HepG2 (cell line): ENCODE data around the gene FXYD1. TPM values are rescaled to one million over a fixed set of nuclear protein-coding genes. Genes with fewer than 3 reads are reported as not detected.

Source experiments
- ATAC-seq: fragments of 200-7000 bp; cut with Tn5 transposase; 3 replicates; pipeline ENCODE4 v1.9.1; 2020; ENCODE audit warnings: mild to moderate bottlenecking, moderate library complexity
- BruUV-seq: library from RNA; stranded (reverse); fragments of 400-500 nt; replicated peaks from 2 replicates; lab custom pipeline; 2021; lab: Mats Ljungman, UMichigan
- CTCF ChIA-PET: fragments of 300-600 bp; formaldehyde crosslinking; extraction: SDS; loops from one replicate; lab custom pipeline; 2021; ENCODE audit warnings: low total read pairs, inconsistent platforms, low intra/inter-chr PET ratio; lab: Yijun Ruan, JAX
- POLR2A ChIA-PET: fragments of 350-600 bp; sonication (Branson Sonifier 250); formaldehyde crosslinking; loops from one replicate; lab custom pipeline; 2020; ENCODE audit warnings: antibody characterized with exemption, inconsistent platforms; lab: Yijun Ruan, JAX
- DNase-seq: peaks from one replicate; pipeline ENCODE4 v3.0.0-alpha.2; 2015; ENCODE audit warnings: low spot score
- FAIRE-seq: peaks from 3 replicates; lab custom pipeline; 2011; peaks lifted over from hg19 to GRCh38; lab: Jason Lieb, UNC
- H2AFZ ChIP-seq: one replicate; pipeline ENCODE4 v1.6.1; 2011; ENCODE audit warnings: low read length, inconsistent platforms
- H3K27ac ChIP-seq: fragments of 300-600 bp; 3 replicates; pipeline ENCODE4 v1.8.0; 2011; ENCODE audit warnings: mixed run types, mild to moderate bottlenecking, mixed read lengths, low read length, inconsistent platforms; ENCODE audit not compliant: insufficient read depth; ENCODE audit errors: extremely low read length
- H3K27me3 ChIP-seq, 2 experiments: fragments of 200-600 bp in 1 of 2; 2 replicates in 1 of 2; 3 replicates in 1 of 2; pipeline versions ENCODE4 v1.6.0 to v1.8.0; 2011; ENCODE audit warnings: low read length in 2 of 2, mild to moderate bottlenecking in 2 of 2, moderate library complexity in 2 of 2, inconsistent platforms in 1 of 2; ENCODE audit not compliant: insufficient read depth in 2 of 2, control insufficient read depth in 1 of 2
- H3K36me3 ChIP-seq, 2 experiments: fragments of 200-600 bp in 1 of 2; replicated peaks in 1 of 2; 2 replicates in 1 of 2; 3 replicates in 1 of 2; pipeline versions ENCODE4 v1.5.1 to v1.8.0; 2011; ENCODE audit warnings: low read length in 2 of 2, inconsistent platforms in 1 of 2; ENCODE audit not compliant: insufficient read depth in 2 of 2, control insufficient read depth in 1 of 2
- H3K4me1 ChIP-seq: 2 replicates; pipeline ENCODE4 v1.5.1; 2012; ENCODE audit warnings: low read length, inconsistent platforms; ENCODE audit not compliant: insufficient read depth
- H3K4me2 ChIP-seq: 2 replicates; pipeline ENCODE4 v1.6.0; 2011; ENCODE audit warnings: low read depth, low read length, inconsistent platforms
- H3K4me3 ChIP-seq, 3 experiments: fragments of 200-600 bp in 1 of 3; sonication (generic), shearing (Covaris generic) in 1 of 3; replicated peaks in 1 of 3; 2 replicates each; pipeline ENCODE4 v1.5.1; 2011 to 2016; ENCODE audit warnings: low read length in 3 of 3, inconsistent platforms in 2 of 3, low read depth in 2 of 3, mild to moderate bottlenecking in 2 of 3, control low read depth in 1 of 3, mixed read lengths in 1 of 3; ENCODE audit not compliant: insufficient read depth in 1 of 3
- H3K79me2 ChIP-seq: one replicate; pipeline ENCODE4 v1.6.1; 2011; ENCODE audit warnings: low read length, inconsistent platforms; ENCODE audit not compliant: insufficient read depth
- H3K9ac ChIP-seq: 2 replicates; pipeline ENCODE4 v1.6.0; 2011; ENCODE audit warnings: mild to moderate bottlenecking, low read depth, low read length, inconsistent platforms; ENCODE audit not compliant: insufficient read depth
- H3K9me3 ChIP-seq: 2 replicates; pipeline ENCODE4 v1.5.1; 2012; ENCODE audit warnings: mild to moderate bottlenecking, low read length
- H4K20me1 ChIP-seq: 2 replicates; pipeline ENCODE4 v1.6.0; 2011; ENCODE audit warnings: inconsistent platforms, mild to moderate bottlenecking, low read length, moderate library complexity; ENCODE audit not compliant: insufficient read depth
- CTCF ChIP-seq: sonication (generic); formaldehyde crosslinking; IDR thresholded peaks from 2 replicates; pipeline ENCODE4 v1.5.0; 2020; ENCODE audit warnings: mild to moderate bottlenecking, missing genetic modification reagents, moderate library complexity
- ETV5 ChIP-seq: IDR thresholded peaks from 2 replicates; pipeline ENCODE4 v1.6.1; 2018; ENCODE audit warnings: missing biosample characterization, missing genetic modification reagents, inconsistent platforms, borderline replicate concordance
- KDM3A ChIP-seq: IDR thresholded peaks from 2 replicates; pipeline ENCODE4 v1.6.1; 2018; ENCODE audit warnings: low read depth, missing compliant biosample characterization
- KDM5B ChIP-seq: sonication (generic); formaldehyde crosslinking; IDR thresholded peaks from 2 replicates; pipeline ENCODE4 v1.4.0; 2020; ENCODE audit warnings: missing genetic modification reagents, mild to moderate bottlenecking, borderline replicate concordance
- ZNF333 ChIP-seq: sonication (generic); formaldehyde crosslinking; IDR thresholded peaks from 2 replicates; pipeline ENCODE4 v1.4.0; 2020; ENCODE audit warnings: mild to moderate bottlenecking, missing genetic modification reagents, borderline replicate concordance
- ZNF687 ChIP-seq: sonication (generic); formaldehyde crosslinking; IDR thresholded peaks from 2 replicates; pipeline ENCODE4 v1.5.1; 2020; ENCODE audit warnings: mild to moderate bottlenecking, missing genetic modification reagents, moderate library complexity
- WGBS: methylation state at CpG from one replicate; pipeline ENCODE4 v1.1.6; 2017; ENCODE audit warnings: low lambda C conversion rate; 5-methylcytosine and 5-hydroxymethylcytosine counted together
- in situ Hi-C: cut with HindIII; loops from 2 replicates; pipeline ENCODE4 v1.10.0; 2017; ENCODE audit warnings: low pct_unique_long_range_greater_than_20kb; ENCODE audit not compliant: extremely low pct_ligation_motif_present
- intact Hi-C: fragments of 100-400 bp; cut with micrococcal nuclease; formaldehyde crosslinking; loops from one replicate; pipeline ENCODE4 v1.10.0; 2022; ENCODE audit not compliant: unreplicated experiment
- polyA plus RNA-seq, 8 experiments: library from polyadenylated mRNA; depleted of rRNA in 3 of 8; stranded (reverse) in 7 of 8; unstranded in 1 of 8; fragments of >200 nt; fragmentation: Illumina TruSeq in 4 of 8; extraction: Trizol in 4 of 8; gene quantifications; 2 replicates each; pipeline versions ENCODE4 v1.2.1 to v1.2.3, GENCODE V29; 2011 to 2016; ENCODE audit warnings: low read depth in 4 of 8, missing spikeins in 1 of 8, mixed read lengths in 1 of 8; ENCODE audit not compliant: insufficient read depth in 1 of 8
- total RNA-seq, 5 experiments: library from RNA; depleted of rRNA; stranded (reverse); fragments of >200 nt; fragmentation: Illumina TruSeq; extraction: Trizol; gene quantifications; 2 replicates each; pipeline ENCODE4 v1.2.3, GENCODE V29; 2016; ENCODE audit warnings: low read depth in 1 of 5
- TF ChIP-seq, protein P1 (sequence below): sonication (generic); formaldehyde crosslinking; conservative IDR thresholded peaks from 2 replicates; pipeline ENCODE4 v1.8.0; 2022; ENCODE audit warnings: low read depth, missing genetic modification reagents

The FXYD1 gene
- total and polyA plus RNA-seq, 2 of the 13 experiments (the other 11 are each of a cell fraction or from before 2014, with no cell fraction given): 31.2 TPM; not detected in 1

GRCh38 chr19:35117116-35117515 is 21.5 kb upstream of the FXYD1 start:
- ATAC-seq (peak; percentile 11; the same call in 1 of the 3 replicates), FAIRE-seq (no peak), DNase-seq (no peak)
- H3K4me1 ChIP-seq: peaks cover 99% of the 10 kb centered on the region
- peak; percentile 56 for TF ChIP-seq ZNF687 (CRISPR knock-in tag)
- TF ChIP-seq ETV5: peak; percentile 34; the same call in 1 of the 2 replicates
- TF ChIP-seq ZNF333: 0 out of 2 replicates have a peak, but pooled peaks have one; percentile 38
- TF ChIP-seq KDM3A (CRISPR knock-in tag): no peak
- TF ChIP-seq CTCF (CRISPR knock-in tag): no peak
- TF ChIP-seq KDM5B (CRISPR knock-in tag): peak; percentile 42; the same call in 1 of the 2 replicates
- TF ChIP-seq, protein P1, sequence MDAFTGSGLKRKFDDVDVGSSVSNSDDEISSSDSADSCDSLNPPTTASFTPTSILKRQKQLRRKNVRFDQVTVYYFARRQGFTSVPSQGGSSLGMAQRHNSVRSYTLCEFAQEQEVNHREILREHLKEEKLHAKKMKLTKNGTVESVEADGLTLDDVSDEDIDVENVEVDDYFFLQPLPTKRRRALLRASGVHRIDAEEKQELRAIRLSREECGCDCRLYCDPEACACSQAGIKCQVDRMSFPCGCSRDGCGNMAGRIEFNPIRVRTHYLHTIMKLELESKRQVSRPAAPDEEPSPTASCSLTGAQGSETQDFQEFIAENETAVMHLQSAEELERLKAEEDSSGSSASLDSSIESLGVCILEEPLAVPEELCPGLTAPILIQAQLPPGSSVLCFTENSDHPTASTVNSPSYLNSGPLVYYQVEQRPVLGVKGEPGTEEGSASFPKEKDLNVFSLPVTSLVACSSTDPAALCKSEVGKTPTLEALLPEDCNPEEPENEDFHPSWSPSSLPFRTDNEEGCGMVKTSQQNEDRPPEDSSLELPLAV (CRISPR knock-in tag): no peak
- no peak overlapping the region; the same call in 1 of the 2 replicates for H3K4me2 ChIP-seq
- H3K79me2 ChIP-seq: no peaks in the 10 kb centered on the region
- no peak overlapping the region for H2AFZ ChIP-seq
- 59% methylated on average over 7 of the region's 8 CpGs for WGBS
- ChIA-PET POLR2A (no interaction called here), CTCF (no interaction called here)
- BruUV-seq: no TSS peak
- H3K27ac ChIP-seq: no peak overlapping the region
- in situ Hi-C loops: no loop called here
- no peaks in the 10 kb centered on the region for H4K20me1 ChIP-seq
- no peaks in the 10 kb centered on the region for H3K36me3 ChIP-seq
- intact Hi-C loops: no loop called here
- peak overlapping the region in 1 of 3 experiments; percentile 3; a peak in 1 of 6 replicates for H3K4me3 ChIP-seq
- H3K27me3 ChIP-seq: 0 out of 5 replicates have a peak, but pooled peaks cover 0 to 6% of the 10 kb centered on the region in 2 experiments
- H3K9ac ChIP-seq: no peak overlapping the region; the same call in 1 of the 2 replicates
- no peaks in the 10 kb centered on the region for H3K9me3 ChIP-seq
